WERI-Rb-1 (cell line): Measurements from ENCODE around the gene CMIP.

Source experiments
- DNase-seq: peaks from one replicate; pipeline ENCODE4 v3.0.0-alpha.2; 2020
- H3K27ac ChIP-seq: fragments of 250-450 bp; sonication (Bioruptor Pico); 2 replicates; pipeline ENCODE4 v1.5.1; 2020; ENCODE audit warnings: mild to moderate bottlenecking, moderate library complexity
- H3K27me3 ChIP-seq: fragments of 250-450 bp; sonication (Bioruptor Pico); 2 replicates; pipeline ENCODE4 v1.5.1; 2021; ENCODE audit warnings: mild to moderate bottlenecking, low read depth, moderate library complexity; ENCODE audit not compliant: insufficient read depth, severe bottlenecking
- H3K36me3 ChIP-seq: fragments of 250-450 bp; sonication (Bioruptor Pico); 2 replicates; pipeline ENCODE4 v1.5.1; 2020; ENCODE audit warnings: mild to moderate bottlenecking, moderate library complexity
- H3K4me3 ChIP-seq: 2 replicates; pipeline ENCODE4 v1.5.1; 2011; ENCODE audit warnings: low read depth, mild to moderate bottlenecking, control low read depth, low read length
- H3K9me3 ChIP-seq: fragments of 250-450 bp; sonication (Bioruptor Pico); 2 replicates; pipeline ENCODE4 v1.5.1; 2021; ENCODE audit warnings: mild to moderate bottlenecking, moderate library complexity; ENCODE audit not compliant: severe bottlenecking
- TF ChIP-seq, protein P1 (sequence below): IDR thresholded peaks from 2 replicates; pipeline ENCODE4 v1.5.1; 2011; ENCODE audit warnings: low read depth, mild to moderate bottlenecking, control low read depth, inconsistent platforms, low read length

Gene CMIP

DNA sequence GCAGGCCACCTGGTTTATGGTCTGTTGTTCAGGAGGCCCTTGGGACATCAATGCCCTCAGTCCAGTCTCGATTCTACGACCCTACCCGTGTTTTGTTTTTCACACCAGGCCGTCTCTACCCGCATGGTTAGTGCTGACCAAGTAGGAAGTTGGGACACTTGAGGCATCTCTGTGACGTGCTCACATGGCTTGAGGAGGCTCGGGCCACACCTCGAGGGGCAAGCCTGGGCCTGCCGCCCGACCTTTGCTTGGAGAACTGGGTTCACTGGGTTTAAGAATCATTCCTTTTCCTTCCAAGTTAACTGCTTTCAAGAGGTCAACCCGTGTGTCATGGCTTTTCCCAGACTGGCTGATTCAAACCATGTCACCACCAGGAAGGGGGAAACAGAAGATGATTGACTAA is 86.8 kb downstream of the CMIP start:
- H3K36me3 ChIP-seq: no peaks in the 10 kb centered on the region
- H3K4me3 ChIP-seq: no peak overlapping the region
- no peaks in the 10 kb centered on the region for H3K27me3 ChIP-seq
- H3K27ac ChIP-seq: no peak overlapping the region
- no peaks in the 10 kb centered on the region for H3K9me3 ChIP-seq
- DNase-seq: no peak
- TF ChIP-seq, protein P1, sequence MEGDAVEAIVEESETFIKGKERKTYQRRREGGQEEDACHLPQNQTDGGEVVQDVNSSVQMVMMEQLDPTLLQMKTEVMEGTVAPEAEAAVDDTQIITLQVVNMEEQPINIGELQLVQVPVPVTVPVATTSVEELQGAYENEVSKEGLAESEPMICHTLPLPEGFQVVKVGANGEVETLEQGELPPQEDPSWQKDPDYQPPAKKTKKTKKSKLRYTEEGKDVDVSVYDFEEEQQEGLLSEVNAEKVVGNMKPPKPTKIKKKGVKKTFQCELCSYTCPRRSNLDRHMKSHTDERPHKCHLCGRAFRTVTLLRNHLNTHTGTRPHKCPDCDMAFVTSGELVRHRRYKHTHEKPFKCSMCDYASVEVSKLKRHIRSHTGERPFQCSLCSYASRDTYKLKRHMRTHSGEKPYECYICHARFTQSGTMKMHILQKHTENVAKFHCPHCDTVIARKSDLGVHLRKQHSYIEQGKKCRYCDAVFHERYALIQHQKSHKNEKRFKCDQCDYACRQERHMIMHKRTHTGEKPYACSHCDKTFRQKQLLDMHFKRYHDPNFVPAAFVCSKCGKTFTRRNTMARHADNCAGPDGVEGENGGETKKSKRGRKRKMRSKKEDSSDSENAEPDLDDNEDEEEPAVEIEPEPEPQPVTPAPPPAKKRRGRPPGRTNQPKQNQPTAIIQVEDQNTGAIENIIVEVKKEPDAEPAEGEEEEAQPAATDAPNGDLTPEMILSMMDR: no peak

- Histone ChIP-seq H3K4me3 (no peak overlapping the region), H3K27ac (no peak overlapping the region), H3K27me3 (no peaks in the 10 kb centered on the region), H3K36me3 (no peaks in the 10 kb centered on the region), H3K9me3 (no peaks in the 10 kb centered on the region)
- no peak for DNase-seq
- TF ChIP-seq, protein P1: no peak
These were observed 88.0 kb downstream of the CMIP start for GRCh38 chr16:81532491-81533174.

- TF ChIP-seq, protein P1: no peak
- DNase-seq: no peak
- Histone ChIP-seq H3K4me3 (no peak overlapping the region), H3K36me3 (no peaks in the 10 kb centered on the region), H3K9me3 (no peaks in the 10 kb centered on the region), H3K27me3 (no peaks in the 10 kb centered on the region), H3K27ac (no peak overlapping the region)
These were observed 88.5 kb downstream of the CMIP start for GRCh38 chr16:81533175-81533507.

- no peak overlapping the region for H3K4me3 ChIP-seq
- TF ChIP-seq, protein P1: no peak
- H3K9me3 ChIP-seq: no peaks in the 10 kb centered on the region
- DNase-seq: no peak
- H3K36me3 ChIP-seq: no peaks in the 10 kb centered on the region
- no peaks in the 10 kb centered on the region for H3K27me3 ChIP-seq
- no peak overlapping the region for H3K27ac ChIP-seq
These were observed 91.2 kb downstream of the CMIP start for GRCh38 chr16:81535679-81536360.

DNA sequence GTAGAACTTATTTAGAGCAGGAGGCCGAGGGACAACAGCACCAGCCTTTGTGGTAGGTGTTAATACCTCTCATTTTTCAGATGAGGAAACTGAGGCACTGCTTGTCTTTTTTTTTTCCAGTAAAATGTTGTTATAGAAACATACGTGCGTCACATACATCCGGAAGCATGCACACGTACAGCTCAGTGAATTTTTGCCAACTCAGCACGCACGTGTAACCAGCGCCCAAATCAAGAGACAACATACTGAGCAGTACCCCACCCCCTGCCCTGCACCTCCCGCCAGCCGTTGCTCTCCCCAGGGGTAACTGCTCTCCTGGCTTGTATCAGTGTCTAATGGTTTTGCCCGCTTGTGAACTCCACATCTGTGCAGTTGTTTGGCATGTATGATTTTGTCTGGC is 92.0 kb downstream of the CMIP start:
- no peaks in the 10 kb centered on the region for H3K36me3 ChIP-seq
- TF ChIP-seq, protein P1: no peak
- H3K9me3 ChIP-seq: no peaks in the 10 kb centered on the region
- no peak overlapping the region for H3K27ac ChIP-seq
- DNase-seq: no peak
- H3K4me3 ChIP-seq: no peak overlapping the region
- H3K27me3 ChIP-seq: no peaks in the 10 kb centered on the region
